K562 (cell line): ENCODE measurements around the gene PIBF1. TPM values are rescaled to one million over a fixed set of nuclear protein-coding genes. Genes with fewer than 3 reads are reported as not detected.

Source experiments
- ATAC-seq: fragments of 200-7000 bp; cut with Tn5 transposase; 3 replicates; pipeline ENCODE4 v1.9.1; 2020; ENCODE audit warnings: moderate library complexity
- BruUV-seq: library from RNA; stranded (reverse); fragments of 400-500 nt; replicated peaks from 2 replicates; lab custom pipeline; 2021; lab: Mats Ljungman, UMichigan
- CTCF ChIA-PET: fragments of 300-600 bp; formaldehyde crosslinking; extraction: SDS; loops from one replicate; lab custom pipeline; 2021; ENCODE audit warnings: low intra/inter-chr PET ratio; lab: Yijun Ruan, JAX
- POLR2A ChIA-PET: fragments of 300-600, 350-650 bp; sonication (Branson Sonifier 250); formaldehyde crosslinking; extraction: SDS; loops from one replicate; lab custom pipeline; 2021; ENCODE audit warnings: antibody characterized with exemption, inconsistent platforms; lab: Yijun Ruan, JAX
- DNase-seq, 4 experiments: peaks; one replicate each; pipeline versions ENCODE4 v3.0.0 to v3.0.0-alpha.2; 2011 to 2018; ENCODE audit warnings: low spot score in 3 of 4, mixed read lengths in 3 of 4; ENCODE audit errors: extremely low read depth in 1 of 4
- FAIRE-seq: peaks from 2 replicates; lab custom pipeline; 2011; peaks lifted over from hg19 to GRCh38; lab: Jason Lieb, UNC
- H2AFZ ChIP-seq: 2 replicates; pipeline ENCODE4 v1.6.0; 2011; ENCODE audit warnings: low read depth, low read length, control low read depth, inconsistent platforms
- H3K27ac ChIP-seq: fragments of 200-600 bp; 3 replicates; pipeline ENCODE4 v1.8.0; 2011; ENCODE audit warnings: low read depth, mild to moderate bottlenecking, control low read depth, inconsistent platforms, low read length, moderate library complexity, mixed read lengths; ENCODE audit errors: extremely low read depth
- H3K27me3 ChIP-seq, 2 experiments: fragments of 300-600 bp in 1 of 2; 2 replicates in 1 of 2; 3 replicates in 1 of 2; pipeline versions ENCODE4 v1.6.0 to v1.8.0; 2011; ENCODE audit warnings: inconsistent platforms in 2 of 2, low read length in 2 of 2, mild to moderate bottlenecking in 1 of 2, mixed read lengths in 1 of 2, moderate library complexity in 1 of 2; ENCODE audit not compliant: control insufficient read depth in 2 of 2, insufficient read depth in 2 of 2
- H3K36me3 ChIP-seq: fragments of 300-600 bp; 3 replicates; pipeline ENCODE4 v1.8.0; 2011; ENCODE audit warnings: mild to moderate bottlenecking, low read length, inconsistent platforms; ENCODE audit not compliant: control insufficient read depth, insufficient read depth
- H3K4me1 ChIP-seq, 2 experiments: fragments of 200-600 bp in 1 of 2; replicated peaks in 1 of 2; 2 replicates in 1 of 2; 3 replicates in 1 of 2; pipeline versions ENCODE4 v1.5.1 to v1.8.0; 2011; ENCODE audit warnings: inconsistent platforms in 2 of 2, low read length in 2 of 2, mild to moderate bottlenecking in 1 of 2, mixed read lengths in 1 of 2, moderate library complexity in 1 of 2; ENCODE audit not compliant: control insufficient read depth in 2 of 2, insufficient read depth in 2 of 2
- H3K4me2 ChIP-seq: 2 replicates; pipeline ENCODE4 v1.6.1; 2011; ENCODE audit warnings: low read length, control low read depth, inconsistent platforms, mixed read lengths; ENCODE audit not compliant: insufficient read depth
- H3K4me3 ChIP-seq: fragments of 200-600 bp; sonication (generic), shearing (Covaris generic); 2 replicates; pipeline ENCODE4 v1.5.1; 2016; ENCODE audit warnings: control low read depth, inconsistent platforms
- H3K79me2 ChIP-seq: fragments of 200-600 bp; 3 replicates; pipeline ENCODE4 v1.8.0; 2011; ENCODE audit warnings: low read length, inconsistent platforms; ENCODE audit not compliant: control insufficient read depth, insufficient read depth
- H3K9ac ChIP-seq, 2 experiments: 2 replicates each; pipeline versions ENCODE4 v1.6.0 to v1.6.1; 2011; ENCODE audit warnings: low read depth in 2 of 2, low read length in 2 of 2, control low read depth in 1 of 2, inconsistent platforms in 1 of 2, mild to moderate bottlenecking in 1 of 2, mixed read lengths in 1 of 2; ENCODE audit not compliant: insufficient read depth in 1 of 2
- H3K9me1 ChIP-seq: one replicate; pipeline ENCODE4 v1.6.0; 2011; ENCODE audit warnings: inconsistent platforms, mild to moderate bottlenecking, low read length, moderate library complexity; ENCODE audit not compliant: control insufficient read depth, insufficient read depth
- H3K9me3 ChIP-seq: replicated peaks from 2 replicates; pipeline ENCODE4 v1.5.1; 2011; ENCODE audit warnings: low read depth, low read length, inconsistent platforms; ENCODE audit not compliant: control insufficient read depth, insufficient read depth
- H4K20me1 ChIP-seq: replicated peaks from 2 replicates; pipeline ENCODE4 v1.6.1; 2011; ENCODE audit warnings: low read length, inconsistent platforms, mixed read lengths; ENCODE audit not compliant: control insufficient read depth, insufficient read depth
- CEBPG ChIP-seq, 3 experiments: fragments of 200-800 bp in 1 of 3; sonication (Bioruptor generic) in 1 of 3; sonication (generic) in 1 of 3; formaldehyde crosslinking in 1 of 3; IDR thresholded peaks in 2 of 3; conservative IDR thresholded peaks in 1 of 3; 2 replicates each; pipeline versions ENCODE4 v1.6.1 to v1.8.0; 2016 to 2022; ENCODE audit warnings: missing compliant biosample characterization in 2 of 3, missing genetic modification characterization in 2 of 3, mild to moderate bottlenecking in 1 of 3, missing genetic modification reagents in 1 of 3
- KDM4B ChIP-seq, 2 experiments: fragments of 450-650 bp in 1 of 2; sonication (generic) in 1 of 2; IDR thresholded peaks; 2 replicates each; pipeline ENCODE4 v1.6.1; 2016 to 2017; ENCODE audit warnings: borderline replicate concordance in 2 of 2, antibody characterized with exemption in 1 of 2, low read depth in 1 of 2, mild to moderate bottlenecking in 1 of 2
- NONO ChIP-seq, 2 experiments: fragments of 200-400 bp in 1 of 2; fragments of 450-650 bp in 1 of 2; formaldehyde crosslinking in 1 of 2; IDR thresholded peaks; 2 replicates each; pipeline ENCODE4 v1.6.1; 2017; ENCODE audit warnings: low read depth in 2 of 2, mild to moderate bottlenecking in 2 of 2, moderate library complexity in 2 of 2, low read length in 1 of 2
- NUFIP1 ChIP-seq: fragments of 450-650 bp; IDR thresholded peaks from 2 replicates; pipeline ENCODE4 v1.6.1; 2018; ENCODE audit not compliant: partially characterized antibody
- POLR2AphosphoS2 ChIP-seq: IDR thresholded peaks from 2 replicates; pipeline ENCODE4 v1.6.1; 2012; ENCODE audit warnings: low read length, improper control_type of control experiment
- SMC3 ChIP-seq: conservative IDR thresholded peaks from 2 replicates; pipeline ENCODE4 v1.6.1; 2011; ENCODE audit warnings: low read depth, low read length, improper control_type of control experiment; ENCODE audit not compliant: insufficient read depth
- UBTF ChIP-seq, 2 experiments: IDR thresholded peaks; 2 replicates each; pipeline ENCODE4 v1.6.1; 2012; ENCODE audit warnings: improper control_type of control experiment in 2 of 2, low read depth in 2 of 2, low read length in 2 of 2, borderline replicate concordance in 1 of 2
- WGBS: fragments of 100-300 bp; shearing (Covaris generic); methylation state at CpG from one replicate; pipeline ENCODE4 v1.1.6; 2016; ENCODE audit warnings: low coverage, mixed read lengths; ENCODE audit not compliant: insufficient coverage; ENCODE audit errors: missing lambda C conversion rate; 5-methylcytosine and 5-hydroxymethylcytosine counted together
- in situ Hi-C: fragments of 300-500 bp; cut with MboI; formaldehyde crosslinking; loops from 4 replicates; pipeline ENCODE4 v1.15.0; 2018; ENCODE audit warnings: inconsistent platforms, mixed read lengths
- intact Hi-C: fragments of 100-400 bp; cut with micrococcal nuclease; formaldehyde crosslinking; loops from 2 replicates; pipeline ENCODE4 v1.14.2; 2022
- polyA plus RNA-seq, 8 experiments: library from polyadenylated mRNA; depleted of rRNA in 4 of 8; stranded (reverse) in 5 of 8; unstranded in 3 of 8; fragments of >200 nt; fragmentation: Nextera tagmentation in 2 of 8; fragmentation: Illumina TruSeq in 1 of 8; extraction: Ambion mirVana in 2 of 8; extraction: Trizol in 1 of 8; gene quantifications; 2 replicates each; pipeline versions ENCODE4 v1.2.1 to v1.2.3, GENCODE V29; 2011 to 2014; ENCODE audit warnings: inconsistent platforms in 1 of 8, missing spikeins in 1 of 8
- total RNA-seq, 7 experiments: library from RNA; depleted of rRNA in 6 of 7; stranded (reverse); fragments of >200 nt in 6 of 7; fragmentation: Illumina TruSeq in 2 of 7; extraction: Trizol in 2 of 7; gene quantifications; 2 replicates each; pipeline versions ENCODE4 v1.2.1 to v1.2.3, GENCODE V29; 2011 to 2021; ENCODE audit warnings: low replicate concordance in 1 of 7
- TF ChIP-seq, protein P1 (sequence below): fragments of 250-450 bp; sonication (Bioruptor Pico); IDR thresholded peaks from 2 replicates; pipeline ENCODE4 v1.4.0; 2020; ENCODE audit warnings: mild to moderate bottlenecking, moderate library complexity
- TF ChIP-seq, protein P2 (sequence below): fragments of 450-650 bp; conservative IDR thresholded peaks from 2 replicates; pipeline ENCODE4 v1.6.1; 2016; ENCODE audit warnings: missing genetic modification characterization, low read depth, mild to moderate bottlenecking, control low read depth, missing compliant biosample characterization

PIBF1 gene
- total and polyA plus RNA-seq, 9 of the 15 experiments (the other 6 are each of a cell fraction or from before 2014, with no cell fraction given) = 9.1 to 28.8 (median 14.7) TPM

- no peak for TF ChIP-seq SMC3
Measured at GRCh38 chr13:72911981-72912380, 130.0 kb downstream of the PIBF1 start (continued).

GRCh38 chr13:72920097-72920496 is 138.2 kb downstream of the PIBF1 start:
- no TSS peak for BruUV-seq
- intact Hi-C loops (no loop called here), in situ Hi-C loops (no loop called here)
- H3K36me3 ChIP-seq = peaks cover 14% of the 10 kb centered on the region
- no peak overlapping the region for H3K9ac ChIP-seq
- H2AFZ ChIP-seq = no peak overlapping the region
- TF ChIP-seq NUFIP1 (no peak), UBTF (IDR thresholded peaks at IDR 0.05; ENCODE audit: borderline replicate concordance in 1 of 2, low read depth in 2 of 2, low read length in 2 of 2) (no peak), POLR2AphosphoS2 (no peak), CEBPG (CRISPR knock-in tag; IDR thresholded peaks at IDR 0.05) (no peak), CEBPG (tag; conservative IDR thresholded peaks at IDR 0.05 in 1 of 2, IDR thresholded peaks at IDR 0.05 in 1 of 2) (no peak), KDM4B (IDR thresholded peaks at IDR 0.05; ENCODE audit: borderline replicate concordance in 2 of 2, low read depth in 1 of 2) (no peak), NONO (IDR thresholded peaks at IDR 0.05; ENCODE audit: low read depth in 2 of 2, low read length in 1 of 2) (no peak)
- TF ChIP-seq, protein P1, sequence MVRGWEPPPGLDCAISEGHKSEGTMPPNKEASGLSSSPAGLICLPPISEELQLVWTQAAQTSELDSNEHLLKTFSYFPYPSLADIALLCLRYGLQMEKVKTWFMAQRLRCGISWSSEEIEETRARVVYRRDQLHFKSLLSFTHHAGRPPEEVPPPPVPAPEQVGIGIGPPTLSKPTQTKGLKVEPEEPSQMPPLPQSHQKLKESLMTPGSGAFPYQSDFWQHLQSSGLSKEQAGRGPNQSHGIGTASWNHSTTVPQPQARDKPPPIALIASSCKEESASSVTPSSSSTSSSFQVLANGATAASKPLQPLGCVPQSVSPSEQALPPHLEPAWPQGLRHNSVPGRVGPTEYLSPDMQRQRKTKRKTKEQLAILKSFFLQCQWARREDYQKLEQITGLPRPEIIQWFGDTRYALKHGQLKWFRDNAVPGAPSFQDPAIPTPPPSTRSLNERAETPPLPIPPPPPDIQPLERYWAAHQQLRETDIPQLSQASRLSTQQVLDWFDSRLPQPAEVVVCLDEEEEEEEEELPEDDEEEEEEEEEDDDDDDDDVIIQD = no peak
- TF ChIP-seq, protein P2, sequence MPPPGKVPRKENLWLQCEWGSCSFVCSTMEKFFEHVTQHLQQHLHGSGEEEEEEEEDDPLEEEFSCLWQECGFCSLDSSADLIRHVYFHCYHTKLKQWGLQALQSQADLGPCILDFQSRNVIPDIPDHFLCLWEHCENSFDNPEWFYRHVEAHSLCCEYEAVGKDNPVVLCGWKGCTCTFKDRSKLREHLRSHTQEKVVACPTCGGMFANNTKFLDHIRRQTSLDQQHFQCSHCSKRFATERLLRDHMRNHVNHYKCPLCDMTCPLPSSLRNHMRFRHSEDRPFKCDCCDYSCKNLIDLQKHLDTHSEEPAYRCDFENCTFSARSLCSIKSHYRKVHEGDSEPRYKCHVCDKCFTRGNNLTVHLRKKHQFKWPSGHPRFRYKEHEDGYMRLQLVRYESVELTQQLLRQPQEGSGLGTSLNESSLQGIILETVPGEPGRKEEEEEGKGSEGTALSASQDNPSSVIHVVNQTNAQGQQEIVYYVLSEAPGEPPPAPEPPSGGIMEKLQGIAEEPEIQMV (tag) = no peak
- 74% methylated on average over 2 of the region's 2 CpGs for WGBS
- FAIRE-seq = no peak
- H3K4me3 ChIP-seq = no peak overlapping the region
- H3K4me1 ChIP-seq = no peaks in the 10 kb centered on the region
- H4K20me1 ChIP-seq = no peaks in the 10 kb centered on the region
- no peaks in the 10 kb centered on the region for H3K27me3 ChIP-seq
- no peak for DNase-seq
- H3K27ac ChIP-seq = no peak overlapping the region
- H3K79me2 ChIP-seq = no peaks in the 10 kb centered on the region
- no peaks in the 10 kb centered on the region for H3K9me3 ChIP-seq
- H3K4me2 ChIP-seq = no peak overlapping the region
- H3K9me1 ChIP-seq = no peaks in the 10 kb centered on the region
- ChIA-PET POLR2A (interaction anchor here (0.6 kb wide), 1 partner anchor 665 kb away, joined by 5 read pairs; no protein-coding TSS in a partner anchor), CTCF (no interaction called here)
- ATAC-seq = no peak
